GM12801 (cell line): Measurements from ENCODE around the gene LINGO1.

Experiments used
- TF ChIP-seq, protein P1 (sequence below): IDR thresholded peaks from one replicate; pipeline ENCODE4 v1.5.1; 2011; ENCODE audit warnings: control low read depth; ENCODE audit not compliant: insufficient read length; ENCODE audit errors: extremely low read depth

The LINGO1 gene

DNA sequence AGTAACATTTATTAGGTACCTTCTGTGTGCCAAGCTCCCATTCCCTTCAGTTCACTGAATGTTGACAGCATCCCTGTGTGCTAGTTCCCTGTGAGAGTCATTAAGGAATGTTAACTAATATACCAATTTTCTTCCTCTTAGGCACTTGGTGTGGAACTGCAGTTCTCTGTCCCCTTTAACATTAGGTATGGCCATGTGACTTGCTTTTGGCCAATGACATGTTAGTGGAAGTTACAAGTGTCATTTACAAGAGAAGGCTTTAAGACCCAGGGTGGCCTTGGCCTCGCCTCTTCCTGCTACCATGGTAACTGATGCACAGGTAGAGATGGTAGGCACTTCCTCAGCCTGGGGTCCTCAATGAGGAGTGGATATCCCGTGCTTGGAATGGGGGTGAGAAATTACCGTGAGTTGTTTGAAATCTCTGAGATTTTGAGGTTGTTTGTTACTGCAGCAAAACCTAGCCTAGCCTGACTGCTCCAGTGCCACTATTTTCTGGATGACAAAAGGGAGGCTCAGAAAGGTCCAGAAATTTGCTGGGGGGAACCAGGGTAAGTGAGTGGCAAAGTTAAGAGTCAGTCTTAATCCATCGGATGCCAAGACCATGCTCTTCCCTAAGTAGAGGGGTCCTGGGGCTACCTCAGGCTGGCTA lies 21.2 kb upstream of the LINGO1 start:
- TF ChIP-seq, protein P1, sequence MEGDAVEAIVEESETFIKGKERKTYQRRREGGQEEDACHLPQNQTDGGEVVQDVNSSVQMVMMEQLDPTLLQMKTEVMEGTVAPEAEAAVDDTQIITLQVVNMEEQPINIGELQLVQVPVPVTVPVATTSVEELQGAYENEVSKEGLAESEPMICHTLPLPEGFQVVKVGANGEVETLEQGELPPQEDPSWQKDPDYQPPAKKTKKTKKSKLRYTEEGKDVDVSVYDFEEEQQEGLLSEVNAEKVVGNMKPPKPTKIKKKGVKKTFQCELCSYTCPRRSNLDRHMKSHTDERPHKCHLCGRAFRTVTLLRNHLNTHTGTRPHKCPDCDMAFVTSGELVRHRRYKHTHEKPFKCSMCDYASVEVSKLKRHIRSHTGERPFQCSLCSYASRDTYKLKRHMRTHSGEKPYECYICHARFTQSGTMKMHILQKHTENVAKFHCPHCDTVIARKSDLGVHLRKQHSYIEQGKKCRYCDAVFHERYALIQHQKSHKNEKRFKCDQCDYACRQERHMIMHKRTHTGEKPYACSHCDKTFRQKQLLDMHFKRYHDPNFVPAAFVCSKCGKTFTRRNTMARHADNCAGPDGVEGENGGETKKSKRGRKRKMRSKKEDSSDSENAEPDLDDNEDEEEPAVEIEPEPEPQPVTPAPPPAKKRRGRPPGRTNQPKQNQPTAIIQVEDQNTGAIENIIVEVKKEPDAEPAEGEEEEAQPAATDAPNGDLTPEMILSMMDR, result no peak

DNA sequence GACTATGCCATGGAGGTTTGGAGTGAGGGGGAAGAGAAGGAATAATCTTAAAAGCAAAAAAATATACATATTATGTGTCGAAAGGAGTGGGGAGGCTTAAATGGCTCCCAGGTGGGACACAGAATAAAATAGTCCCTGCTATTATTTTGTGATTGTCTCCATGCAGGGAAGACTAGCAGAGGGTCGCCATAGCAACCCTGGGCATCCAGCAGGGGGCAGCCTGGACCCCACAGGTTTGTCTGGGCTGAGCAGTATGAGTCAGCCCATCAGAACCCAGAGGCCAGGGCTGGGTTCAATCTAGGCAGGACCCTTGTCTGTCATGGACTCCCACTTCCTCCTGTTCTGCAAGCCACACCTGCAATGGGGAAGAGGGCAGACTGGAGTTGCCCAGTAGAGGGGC lies 17.6 kb upstream of the LINGO1 start:
- TF ChIP-seq, protein P1, result no peak

DNA sequence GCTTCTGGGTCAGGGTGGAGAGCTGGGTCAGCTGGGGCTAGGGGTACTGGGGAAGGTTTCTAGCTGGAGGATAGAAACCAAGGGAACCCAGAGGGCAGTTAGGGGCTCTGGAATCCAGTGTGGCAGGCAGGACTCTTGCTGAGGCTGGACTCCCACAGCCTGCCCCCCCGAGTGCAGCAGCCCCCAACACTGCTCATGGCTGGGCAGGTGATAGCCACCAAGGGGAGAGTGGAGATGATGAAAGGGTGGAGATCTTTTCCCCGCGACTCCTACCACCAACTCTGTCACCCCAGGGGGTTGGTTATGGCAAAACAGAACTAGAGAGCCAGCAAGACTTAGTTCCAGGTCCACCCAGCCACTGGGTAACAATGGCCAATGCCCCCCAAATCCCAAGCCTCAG lies 16.9 kb upstream of the LINGO1 start:
- TF ChIP-seq, protein P1, result no peak

DNA sequence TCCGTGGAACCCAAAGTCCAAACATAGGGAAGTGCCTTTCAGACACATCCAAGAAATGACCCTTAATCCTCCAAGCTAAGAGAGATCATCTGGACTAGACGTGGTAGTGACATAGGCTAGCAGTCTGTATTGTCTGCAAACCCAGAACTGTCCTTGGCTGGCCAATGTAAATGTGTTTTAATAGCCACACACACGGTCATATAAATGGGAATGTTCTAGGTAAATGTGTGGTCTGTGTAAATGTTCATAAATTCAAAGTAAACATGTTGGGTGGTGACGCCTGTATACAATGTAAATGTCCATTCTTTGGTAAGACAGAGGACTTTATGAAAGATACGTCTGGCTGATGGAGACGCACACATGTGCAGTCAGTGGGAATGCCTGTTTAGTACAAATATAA lies 16.3 kb upstream of the LINGO1 start:
- TF ChIP-seq, protein P1, result no peak

DNA sequence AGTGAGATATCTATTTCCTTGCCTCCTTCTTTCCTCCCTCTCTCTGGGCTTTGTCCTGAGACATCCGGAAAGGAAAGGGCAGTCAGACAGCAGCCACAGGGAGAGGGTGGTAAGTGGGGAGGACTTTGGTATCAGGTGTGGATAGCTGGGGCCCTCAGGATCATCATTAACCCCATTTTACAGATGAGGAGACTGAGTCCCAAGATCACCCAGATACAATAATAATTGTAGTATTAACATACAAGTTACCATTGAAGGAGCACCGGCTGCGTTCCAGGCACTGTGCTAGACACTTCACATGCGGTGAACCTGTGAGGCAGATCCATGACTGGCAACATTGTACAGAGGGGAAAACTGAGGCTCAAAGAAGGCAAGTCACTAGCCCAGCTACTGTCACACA lies 15.2 kb upstream of the LINGO1 start:
- TF ChIP-seq, protein P1, result no peak

DNA sequence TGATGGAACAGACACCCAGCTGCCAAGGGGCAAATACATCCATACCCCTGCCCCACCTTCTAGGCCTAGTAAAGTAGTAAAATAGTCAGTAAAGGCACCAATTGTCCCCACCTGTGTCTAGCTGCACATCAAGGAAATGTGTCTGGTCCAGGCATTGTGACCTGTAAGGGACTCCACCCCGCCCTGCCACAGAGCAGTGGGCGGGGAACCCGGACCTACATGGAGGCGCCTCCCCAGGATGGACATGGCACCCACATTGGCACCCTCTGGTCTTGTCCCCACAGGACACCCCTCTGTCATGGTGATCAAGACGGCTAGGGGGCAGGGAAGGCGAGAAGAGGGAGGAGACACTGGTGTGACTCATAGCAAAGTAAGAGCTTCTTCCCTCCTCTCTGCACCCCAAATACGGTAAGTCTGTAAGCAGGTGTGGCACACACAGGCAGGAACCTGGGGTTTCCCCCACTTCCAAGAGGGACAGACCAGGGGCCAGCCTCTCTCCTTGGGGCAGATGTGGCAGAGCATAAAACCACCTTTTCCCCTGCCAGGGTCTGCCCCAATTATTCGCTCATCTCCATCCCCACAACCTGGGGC lies 13.5 kb upstream of the LINGO1 start:
- TF ChIP-seq, protein P1, result no peak

DNA sequence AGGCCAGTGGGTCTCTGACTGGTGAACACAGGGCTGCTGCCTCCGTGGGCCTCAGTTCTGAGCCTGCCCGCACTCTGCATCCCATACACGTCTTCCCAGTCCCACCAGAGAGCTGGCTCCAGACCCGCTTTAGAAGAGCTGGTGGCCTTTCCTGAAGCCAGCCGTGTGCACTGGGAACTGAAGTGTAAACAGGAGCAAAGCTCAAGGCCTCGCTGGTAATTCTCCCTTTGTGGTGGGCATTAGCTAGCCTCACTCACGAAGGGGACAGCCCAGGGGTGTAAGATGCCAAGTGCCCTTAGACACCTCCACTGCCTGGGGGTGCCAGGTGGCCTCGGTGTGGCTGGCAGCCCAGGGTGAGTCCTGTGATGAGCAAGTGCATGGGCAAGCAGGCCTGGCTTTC lies 12.9 kb upstream of the LINGO1 start:
- TF ChIP-seq, protein P1, result no peak
